H9 (cell line): Measurements from ENCODE around the gene LEKR1. TPM values are rescaled to one million over a fixed set of nuclear protein-coding genes. Genes with fewer than 3 reads are reported as not detected.

Experiments
- DNase-seq: peaks from one replicate; pipeline ENCODE4 v3.0.0-alpha.2; 2017
- H2AFZ ChIP-seq: one replicate; pipeline ENCODE4 v1.6.1; 2013; ENCODE audit warnings: mild to moderate bottlenecking, low read length, control low read depth, moderate library complexity
- H2AK5ac ChIP-seq: 2 replicates; pipeline ENCODE4 v1.6.1; 2013; ENCODE audit warnings: low read length, control low read depth, mixed read lengths; ENCODE audit not compliant: insufficient read length
- H2BK120ac ChIP-seq: one replicate; pipeline ENCODE4 v1.6.1; 2013; ENCODE audit warnings: low read depth, mild to moderate bottlenecking, low read length, control low read depth, inconsistent platforms; ENCODE audit not compliant: poor library complexity, severe bottlenecking
- H2BK12ac ChIP-seq: 2 replicates; pipeline ENCODE4 v1.6.1; 2013; ENCODE audit warnings: low read length, control low read depth, mixed read lengths, low read depth; ENCODE audit not compliant: insufficient read length
- H2BK15ac ChIP-seq: 2 replicates; pipeline ENCODE4 v1.6.1; 2013; ENCODE audit warnings: low read depth, low read length, control low read depth
- H2BK20ac ChIP-seq: one replicate; pipeline ENCODE4 v1.6.1; 2013; ENCODE audit warnings: low read depth, mild to moderate bottlenecking, low read length, control low read depth, inconsistent platforms; ENCODE audit not compliant: poor library complexity, severe bottlenecking
- H2BK5ac ChIP-seq: 2 replicates; pipeline ENCODE4 v1.6.1; 2013; ENCODE audit warnings: low read length, control low read depth, mixed read lengths; ENCODE audit not compliant: insufficient read length
- H3K14ac ChIP-seq: 2 replicates; pipeline ENCODE4 v1.6.1; 2013; ENCODE audit warnings: low read length, control low read depth; ENCODE audit not compliant: insufficient read depth
- H3K18ac ChIP-seq: 2 replicates; pipeline ENCODE4 v1.6.1; 2013; ENCODE audit warnings: low read depth, mild to moderate bottlenecking, mixed read lengths, low read length, control low read depth; ENCODE audit not compliant: insufficient read length
- H3K23ac ChIP-seq: 2 replicates; pipeline ENCODE4 v1.6.1; 2013; ENCODE audit warnings: low read length, control low read depth, mixed read lengths, low read depth; ENCODE audit not compliant: insufficient read length
- H3K23me2 ChIP-seq: 2 replicates; pipeline ENCODE4 v1.6.1; 2013; ENCODE audit warnings: low read depth, mild to moderate bottlenecking, mixed read lengths, low read length, control low read depth; ENCODE audit not compliant: insufficient read length, poor library complexity, severe bottlenecking
- H3K27ac ChIP-seq: 2 replicates; pipeline ENCODE4 v1.5.1; 2013; ENCODE audit warnings: low read length, control low read depth, mixed read lengths, low read depth; ENCODE audit not compliant: insufficient read length
- H3K27me3 ChIP-seq: 2 replicates; pipeline ENCODE4 v1.6.1; 2013; ENCODE audit warnings: low read length, control low read depth, inconsistent platforms; ENCODE audit not compliant: insufficient read depth
- H3K4ac ChIP-seq: 2 replicates; pipeline ENCODE4 v1.6.1; 2013; ENCODE audit warnings: low read depth, mild to moderate bottlenecking, control low read depth, inconsistent platforms, low read length, moderate library complexity
- H3K4me1 ChIP-seq: 2 replicates; pipeline ENCODE4 v1.6.1; 2013; ENCODE audit warnings: low read length, control low read depth, inconsistent platforms; ENCODE audit not compliant: insufficient read depth
- H3K4me2 ChIP-seq: 2 replicates; pipeline ENCODE4 v1.6.1; 2013; ENCODE audit warnings: low read length, control low read depth, mixed read lengths; ENCODE audit not compliant: insufficient read length, insufficient read depth
- H3K56ac ChIP-seq: 2 replicates; pipeline ENCODE4 v1.6.1; 2013; ENCODE audit warnings: low read depth, mild to moderate bottlenecking, mixed read lengths, low read length, control low read depth; ENCODE audit not compliant: insufficient read length
- H3K79me1 ChIP-seq: 2 replicates; pipeline ENCODE4 v1.6.1; 2013; ENCODE audit warnings: low read depth, mild to moderate bottlenecking, moderate library complexity, low read length, control low read depth, inconsistent platforms; ENCODE audit not compliant: insufficient read depth, poor library complexity, severe bottlenecking
- H3K79me2 ChIP-seq: 2 replicates; pipeline ENCODE4 v1.6.1; 2013; ENCODE audit warnings: low read length, control low read depth, inconsistent platforms; ENCODE audit not compliant: insufficient read depth
- H3K9ac ChIP-seq: 2 replicates; pipeline ENCODE4 v1.6.1; 2013; ENCODE audit warnings: low read length, control low read depth, mixed read lengths; ENCODE audit not compliant: insufficient read length; ENCODE audit errors: extremely low read depth
- H3K9me3 ChIP-seq: one replicate; pipeline ENCODE4 v1.6.1; 2013; ENCODE audit warnings: low read depth, low read length, inconsistent platforms; ENCODE audit not compliant: control insufficient read depth
- H3T11ph ChIP-seq: one replicate; pipeline ENCODE4 v1.6.1; 2013; ENCODE audit warnings: mild to moderate bottlenecking, low read length, control low read depth, inconsistent platforms
- H4K20me1 ChIP-seq: one replicate; pipeline ENCODE4 v1.6.1; 2013; ENCODE audit not compliant: control insufficient read depth, insufficient read length, insufficient read depth
- H4K5ac ChIP-seq: 2 replicates; pipeline ENCODE4 v1.6.1; 2013; ENCODE audit warnings: low read depth, mild to moderate bottlenecking, mixed read lengths, low read length, control low read depth; ENCODE audit not compliant: insufficient read length
- H4K8ac ChIP-seq: replicated peaks from 2 replicates; pipeline ENCODE4 v1.6.1; 2013; ENCODE audit warnings: low read length, control low read depth, mixed read lengths, low read depth; ENCODE audit not compliant: insufficient read length
- H4K91ac ChIP-seq: 2 replicates; pipeline ENCODE4 v1.6.1; 2013; ENCODE audit warnings: low read depth, mild to moderate bottlenecking, moderate library complexity, mixed read lengths, low read length, control low read depth; ENCODE audit not compliant: insufficient read length
- H3K27ac Mint-ChIP-seq, 3 experiments: 2 replicates in 2 of 3; 3 replicates in 1 of 3; pipeline ENCODE4 v1.8.0; 2020 to 2021; ENCODE audit warnings: mixed read lengths in 3 of 3, mild to moderate bottlenecking in 1 of 3, moderate library complexity in 1 of 3
- H3K27me3 Mint-ChIP-seq: 2 replicates; pipeline ENCODE4 v1.8.0; 2021; ENCODE audit warnings: low read depth, mild to moderate bottlenecking, moderate library complexity, mixed read lengths
- H3K36me3 Mint-ChIP-seq, 3 experiments: 2 replicates in 2 of 3; 3 replicates in 1 of 3; pipeline ENCODE4 v1.8.0; 2020 to 2021; ENCODE audit warnings: low read depth in 3 of 3, mixed read lengths in 3 of 3; ENCODE audit not compliant: insufficient read depth in 1 of 3
- H3K4me1 Mint-ChIP-seq, 2 experiments: 2 replicates each; pipeline ENCODE4 v1.8.0; 2020; ENCODE audit warnings: mixed read lengths in 2 of 2
- H3K4me3 Mint-ChIP-seq, 2 experiments: 2 replicates in 1 of 2; 3 replicates in 1 of 2; pipeline ENCODE4 v1.8.0; 2020 to 2021; ENCODE audit warnings: mild to moderate bottlenecking in 2 of 2, mixed read lengths in 2 of 2, moderate library complexity in 1 of 2
- H3K9me3 Mint-ChIP-seq, 2 experiments: 2 replicates in 1 of 2; 3 replicates in 1 of 2; pipeline ENCODE4 v1.8.0; 2020; ENCODE audit warnings: mild to moderate bottlenecking in 2 of 2, mixed read lengths in 2 of 2, moderate library complexity in 1 of 2
- CTCF ChIP-seq: fragments of 200-600 bp; sonication (generic); conservative IDR thresholded peaks from 3 replicates; pipeline ENCODE4 v1.8.0; 2021; ENCODE audit warnings: antibody characterized with exemption, mild to moderate bottlenecking
- WGBS: extraction: QIAGEN DNeasy Blood & Tissue Kit; methylation state at CpG from one replicate; pipeline ENCODE4 v1.1.7; 2013; ENCODE audit warnings: missing lambda C conversion rate, low lambda C conversion rate, mixed read lengths; ENCODE audit not compliant: insufficient read length; ENCODE audit errors: extremely low coverage; 5-methylcytosine and 5-hydroxymethylcytosine counted together
- total RNA-seq: library from RNA; stranded (reverse); gene quantifications from 2 replicates; pipeline ENCODE4 v1.2.1, GENCODE V29; 2021

Gene LEKR1
- total RNA-seq, 1 experiment from 2014 or later: not detected

GRCh38 chr3:156814295-156814694 is 11.9 kb upstream of the LEKR1 start:
- H3K27me3 Mint-ChIP-seq: peaks cover 69% of the 10 kb centered on the region
- no peak overlapping the region for H3K23ac ChIP-seq
- no peak overlapping the region for H2AK5ac ChIP-seq
- no peak for DNase-seq
- no peak for TF ChIP-seq CTCF
- no peaks in the 10 kb centered on the region; a peak in 2 of 5 replicates for H3K9me3 Mint-ChIP-seq
- H4K20me1 ChIP-seq: no peaks in the 10 kb centered on the region
- no peak overlapping the region for H3K4me3 Mint-ChIP-seq
- H3K79me1 ChIP-seq: no peaks in the 10 kb centered on the region
- no peak overlapping the region for H4K5ac ChIP-seq
- no peaks in the 10 kb centered on the region for H3K9me3 ChIP-seq
- H3K36me3 Mint-ChIP-seq: peaks cover 0 to 5% (median 2%) of the 10 kb centered on the region in 3 experiments; a peak in 2 of 7 replicates
- no peak overlapping the region for H3K27ac Mint-ChIP-seq
- H3K9ac ChIP-seq: no peak overlapping the region
- WGBS: no CpG with 5 or more reads among the region's 2 CpGs
- H3K4ac ChIP-seq: no peak overlapping the region
- H2BK20ac ChIP-seq: no peak overlapping the region
- H2BK5ac ChIP-seq: no peak overlapping the region
- H3K56ac ChIP-seq: no peak overlapping the region
- no peak overlapping the region for H2BK120ac ChIP-seq
- no peak overlapping the region for H3K4me2 ChIP-seq
- H3T11ph ChIP-seq: no peak overlapping the region
- H3K4me1 ChIP-seq: no peaks in the 10 kb centered on the region
- H3K18ac ChIP-seq: no peak overlapping the region
- no peak overlapping the region for H4K91ac ChIP-seq
- H3K27ac ChIP-seq: no peak overlapping the region
- no peaks in the 10 kb centered on the region for H3K79me2 ChIP-seq
- no peak overlapping the region for H3K14ac ChIP-seq
- peaks cover 22% of the 10 kb centered on the region; the same call in 1 of the 2 replicates for H3K27me3 ChIP-seq
- H4K8ac ChIP-seq: no peak overlapping the region
- H2AFZ ChIP-seq: no peak overlapping the region
- H2BK15ac ChIP-seq: no peak overlapping the region
- peaks cover 4% of the 10 kb centered on the region for H3K23me2 ChIP-seq
- no peak overlapping the region for H2BK12ac ChIP-seq
- peaks cover 30 to 51% of the 10 kb centered on the region in 2 experiments for H3K4me1 Mint-ChIP-seq
